Progenitor cell of endocrine pancreas (in vitro differentiated cells): Measurements from ENCODE around the gene CCL28. TPM values are rescaled to one million over a fixed set of nuclear protein-coding genes. Genes with fewer than 3 reads are reported as not detected.

Experiments
- DNase-seq: peaks from one replicate; pipeline ENCODE4 v3.0.0; 2021; ENCODE audit warnings: low spot score; ENCODE audit not compliant: unreplicated experiment
- H3K27ac Mint-ChIP-seq: 2 replicates; pipeline ENCODE4 v1.8.0; 2021; ENCODE audit warnings: mild to moderate bottlenecking, moderate library complexity, mixed read lengths
- H3K27me3 Mint-ChIP-seq: 2 replicates; pipeline ENCODE4 v1.8.0; 2021; ENCODE audit warnings: mixed read lengths
- H3K36me3 Mint-ChIP-seq: 2 replicates; pipeline ENCODE4 v1.8.0; 2022; ENCODE audit warnings: mixed read lengths; ENCODE audit not compliant: insufficient read depth
- H3K4me1 Mint-ChIP-seq: 2 replicates; pipeline ENCODE4 v1.8.0; 2021; ENCODE audit warnings: low read depth, mixed read lengths
- H3K4me3 Mint-ChIP-seq: 2 replicates; pipeline ENCODE4 v1.8.0; 2021; ENCODE audit warnings: low read depth, mild to moderate bottlenecking, moderate library complexity, mixed read lengths
- H3K9me3 Mint-ChIP-seq: 2 replicates; pipeline ENCODE4 v1.8.0; 2021; ENCODE audit warnings: low read depth, mixed read lengths
- total RNA-seq: library from RNA; stranded (reverse); gene quantifications from 2 replicates; pipeline ENCODE4 v1.2.1, GENCODE V29; 2021
- TF ChIP-seq, protein P1 (sequence below): fragments of 200-600 bp; sonication (generic); IDR thresholded peaks from one replicate; pipeline ENCODE4 v1.5.0; 2021; ENCODE audit warnings: antibody characterized with exemption, mild to moderate bottlenecking; ENCODE audit not compliant: unreplicated experiment

Gene CCL28
- total RNA-seq, 1 donor from 2014 or later, result not detected

DNA sequence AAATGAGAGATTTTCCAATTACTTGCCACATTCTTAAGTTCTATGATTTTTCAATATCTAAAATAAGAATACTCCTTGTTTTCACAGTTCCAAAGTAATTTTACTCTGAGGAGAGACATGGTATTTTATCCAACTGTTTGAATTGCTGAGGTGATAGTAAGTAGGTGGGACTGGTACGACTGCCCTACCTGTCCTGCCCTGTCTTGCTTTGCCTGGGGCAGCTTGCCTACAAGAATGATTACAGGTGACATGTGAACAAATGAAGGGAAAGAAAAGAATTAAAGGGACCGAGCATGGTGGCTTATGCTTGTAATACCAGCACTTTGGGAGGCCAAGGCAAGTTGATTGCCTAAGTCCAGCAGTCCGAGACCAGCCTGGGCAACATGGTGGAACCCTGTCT, 57.4 kb downstream of the CCL28 start:
- no peak for DNase-seq
- peaks cover 29% of the 10 kb centered on the region for H3K27me3 Mint-ChIP-seq
- H3K36me3 Mint-ChIP-seq, result peaks cover 3% of the 10 kb centered on the region
- peaks cover 3% of the 10 kb centered on the region for H3K4me1 Mint-ChIP-seq
- H3K9me3 Mint-ChIP-seq, result peaks cover 9% of the 10 kb centered on the region
- H3K4me3 Mint-ChIP-seq, result no peak overlapping the region
- TF ChIP-seq, protein P1, sequence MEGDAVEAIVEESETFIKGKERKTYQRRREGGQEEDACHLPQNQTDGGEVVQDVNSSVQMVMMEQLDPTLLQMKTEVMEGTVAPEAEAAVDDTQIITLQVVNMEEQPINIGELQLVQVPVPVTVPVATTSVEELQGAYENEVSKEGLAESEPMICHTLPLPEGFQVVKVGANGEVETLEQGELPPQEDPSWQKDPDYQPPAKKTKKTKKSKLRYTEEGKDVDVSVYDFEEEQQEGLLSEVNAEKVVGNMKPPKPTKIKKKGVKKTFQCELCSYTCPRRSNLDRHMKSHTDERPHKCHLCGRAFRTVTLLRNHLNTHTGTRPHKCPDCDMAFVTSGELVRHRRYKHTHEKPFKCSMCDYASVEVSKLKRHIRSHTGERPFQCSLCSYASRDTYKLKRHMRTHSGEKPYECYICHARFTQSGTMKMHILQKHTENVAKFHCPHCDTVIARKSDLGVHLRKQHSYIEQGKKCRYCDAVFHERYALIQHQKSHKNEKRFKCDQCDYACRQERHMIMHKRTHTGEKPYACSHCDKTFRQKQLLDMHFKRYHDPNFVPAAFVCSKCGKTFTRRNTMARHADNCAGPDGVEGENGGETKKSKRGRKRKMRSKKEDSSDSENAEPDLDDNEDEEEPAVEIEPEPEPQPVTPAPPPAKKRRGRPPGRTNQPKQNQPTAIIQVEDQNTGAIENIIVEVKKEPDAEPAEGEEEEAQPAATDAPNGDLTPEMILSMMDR, result no peak
- H3K27ac Mint-ChIP-seq, result no peak overlapping the region

DNA sequence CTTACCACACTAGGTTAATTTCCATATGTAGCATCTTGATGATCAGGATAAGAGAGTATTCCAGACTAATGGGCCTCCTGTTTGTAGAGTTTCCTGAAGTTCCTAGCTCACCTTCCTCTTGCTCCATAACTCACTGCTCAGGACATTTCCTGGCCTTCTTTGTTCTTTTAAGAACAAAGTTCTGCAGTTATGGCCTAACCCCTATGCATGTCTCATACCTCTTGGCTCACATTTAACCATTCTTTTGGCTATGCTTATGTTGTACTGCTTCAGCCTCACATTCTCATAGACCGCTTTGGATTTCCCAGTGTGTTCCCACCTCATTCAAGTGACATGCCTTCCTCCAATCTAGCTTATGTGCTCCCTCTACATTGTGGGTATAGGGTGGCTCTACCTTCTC, 58.5 kb downstream of the CCL28 start:
- Mint-ChIP-seq H3K4me1 (peaks cover 4% of the 10 kb centered on the region), H3K27me3 (peaks cover 35% of the 10 kb centered on the region), H3K9me3 (no peaks in the 10 kb centered on the region), H3K4me3 (no peak overlapping the region), H3K27ac (no peak overlapping the region), H3K36me3 (no peaks in the 10 kb centered on the region)
- no peak for DNase-seq
- TF ChIP-seq, protein P1, result no peak

- Mint-ChIP-seq H3K4me3 (no peak overlapping the region), H3K9me3 (no peaks in the 10 kb centered on the region), H3K4me1 (peaks cover 9% of the 10 kb centered on the region), H3K36me3 (no peaks in the 10 kb centered on the region), H3K27ac (no peak overlapping the region), H3K27me3 (peaks cover 35% of the 10 kb centered on the region)
- TF ChIP-seq, protein P1, result no peak
- no peak for DNase-seq
Measured at GRCh38 chr5:43352915-43353314, 59.3 kb downstream of the CCL28 start.

- Mint-ChIP-seq H3K36me3 (no peaks in the 10 kb centered on the region), H3K27ac (no peak overlapping the region), H3K4me3 (no peak overlapping the region), H3K27me3 (peaks cover 40% of the 10 kb centered on the region), H3K9me3 (no peaks in the 10 kb centered on the region), H3K4me1 (peaks cover 11% of the 10 kb centered on the region)
- no peak for DNase-seq
- TF ChIP-seq, protein P1, result no peak
Measured at GRCh38 chr5:43352131-43352530, 60.1 kb downstream of the CCL28 start.

GRCh38 chr5:43348861-43349363, 63.3 kb downstream of the CCL28 start:
- DNase-seq, result no peak
- Mint-ChIP-seq H3K9me3 (no peaks in the 10 kb centered on the region), H3K4me1 (peaks cover 11% of the 10 kb centered on the region), H3K36me3 (no peaks in the 10 kb centered on the region), H3K4me3 (no peak overlapping the region), H3K27ac (no peak overlapping the region), H3K27me3 (peaks cover 38% of the 10 kb centered on the region)
- TF ChIP-seq, protein P1, result no peak
